Upper lobe of right lung (tissue), 1 donor: ENCODE data around the gene AP1S1. TPM values are rescaled to one million over a fixed set of nuclear protein-coding genes. Genes with fewer than 3 reads are reported as not detected.

ENCODE experiments used
- ATAC-seq: fragments of 200-7000 bp; cut with Tn5 transposase; one replicate; pipeline ENCODE4 v1.9.1; 2020; ENCODE audit warnings: mild to moderate bottlenecking, moderate library complexity
- DNase-seq: peaks from one replicate; pipeline ENCODE4 v3.0.0-alpha.2; 2020
- H3K27ac ChIP-seq: fragments of 200-600 bp; one replicate; pipeline ENCODE4 v1.8.0; 2022
- H3K27me3 ChIP-seq: fragments of 200-600 bp; one replicate; pipeline ENCODE4 v1.8.0; 2022; ENCODE audit warnings: mild to moderate bottlenecking
- H3K36me3 ChIP-seq: fragments of 200-600 bp; one replicate; pipeline ENCODE4 v1.8.0; 2022
- H3K4me1 ChIP-seq: fragments of 200-600 bp; one replicate; pipeline ENCODE4 v1.8.0; 2022
- H3K4me3 ChIP-seq: fragments of 200-600 bp; one replicate; pipeline ENCODE4 v1.8.0; 2022; ENCODE audit warnings: mild to moderate bottlenecking
- H3K9me3 ChIP-seq: fragments of 200-600 bp; one replicate; pipeline ENCODE4 v1.8.0; 2022
- CTCF ChIP-seq: fragments of 200-600 bp; IDR thresholded peaks from one replicate; pipeline ENCODE4 v1.8.0; 2022; ENCODE audit warnings: antibody characterized with exemption
- intact Hi-C: fragments of 100-400 bp; cut with DNase I; formaldehyde crosslinking; loops from one replicate; pipeline ENCODE4 v1.11.0; 2022
- total RNA-seq: library from RNA; stranded (reverse); fragmentation: NEBNext Ultra II Directional; extraction: Animal tissue kit (Norgen Biotek cat#: 25700); gene quantifications from one replicate; pipeline ENCODE4 v1.2.1, GENCODE V29; 2021
- donor health status: DM: no; HTN: yes; CAD: no; lungs with severe emphysema.

Gene AP1S1
- total RNA-seq, 1 donor from 2014 or later, result 24.0 TPM

- H3K4me1 ChIP-seq, result peaks cover 8% of the 10 kb centered on the region
- ATAC-seq, result no peak
- H3K36me3 ChIP-seq, result peaks cover 15% of the 10 kb centered on the region
- no peak for TF ChIP-seq CTCF
- no peaks in the 10 kb centered on the region for H3K9me3 ChIP-seq
- no peak overlapping the region for H3K4me3 ChIP-seq
- no peaks in the 10 kb centered on the region for H3K27me3 ChIP-seq
- intact Hi-C loops, result no loop called here
- DNase-seq, result no peak
- no peak overlapping the region for H3K27ac ChIP-seq
Observed at GRCh38 chr7:101156866-101157589, 2.8 kb downstream of the AP1S1 start.

- H3K9me3 ChIP-seq, result no peaks in the 10 kb centered on the region
- intact Hi-C loops, result no loop called here
- TF ChIP-seq CTCF, result no peak
- H3K36me3 ChIP-seq, result peaks cover 15% of the 10 kb centered on the region
- no peak overlapping the region for H3K4me3 ChIP-seq
- no peak overlapping the region for H3K27ac ChIP-seq
- ATAC-seq (no peak), DNase-seq (no peak)
- peaks cover 27% of the 10 kb centered on the region for H3K4me1 ChIP-seq
- peaks cover 23% of the 10 kb centered on the region for H3K27me3 ChIP-seq
Observed at GRCh38 chr7:101159696-101160674, 5.7 kb downstream of the AP1S1 start.

- peaks cover 28% of the 10 kb centered on the region for H3K4me1 ChIP-seq
- DNase-seq (no peak), ATAC-seq (no peak)
- H3K27ac ChIP-seq, result no peak overlapping the region
- intact Hi-C loops, result no loop called here
- TF ChIP-seq CTCF, result no peak
- H3K9me3 ChIP-seq, result no peaks in the 10 kb centered on the region
- peaks cover 15% of the 10 kb centered on the region for H3K36me3 ChIP-seq
- H3K4me3 ChIP-seq, result no peak overlapping the region
- peaks cover 32% of the 10 kb centered on the region for H3K27me3 ChIP-seq
Observed at GRCh38 chr7:101160910-101161309, 6.6 kb downstream of the AP1S1 start.

- intact Hi-C loops, result no loop called here
Observed at GRCh38 chr7:101161692-101162471, 7.6 kb downstream of the AP1S1 start.

More at GRCh38 chr7:101161692-101162471, 7.6 kb downstream of the AP1S1 start:
- H3K27ac ChIP-seq, result no peak overlapping the region
- DNase-seq (no peak), ATAC-seq (no peak)
- H3K36me3 ChIP-seq, result peaks cover 15% of the 10 kb centered on the region
- no peak overlapping the region for H3K4me3 ChIP-seq
- TF ChIP-seq CTCF, result no peak
- no peaks in the 10 kb centered on the region for H3K9me3 ChIP-seq
- H3K4me1 ChIP-seq, result peaks cover 30% of the 10 kb centered on the region
- H3K27me3 ChIP-seq, result peaks cover 40% of the 10 kb centered on the region
